ENCODE results near the gene SORCS2.

- TF ChIP-seq, protein P1, sequence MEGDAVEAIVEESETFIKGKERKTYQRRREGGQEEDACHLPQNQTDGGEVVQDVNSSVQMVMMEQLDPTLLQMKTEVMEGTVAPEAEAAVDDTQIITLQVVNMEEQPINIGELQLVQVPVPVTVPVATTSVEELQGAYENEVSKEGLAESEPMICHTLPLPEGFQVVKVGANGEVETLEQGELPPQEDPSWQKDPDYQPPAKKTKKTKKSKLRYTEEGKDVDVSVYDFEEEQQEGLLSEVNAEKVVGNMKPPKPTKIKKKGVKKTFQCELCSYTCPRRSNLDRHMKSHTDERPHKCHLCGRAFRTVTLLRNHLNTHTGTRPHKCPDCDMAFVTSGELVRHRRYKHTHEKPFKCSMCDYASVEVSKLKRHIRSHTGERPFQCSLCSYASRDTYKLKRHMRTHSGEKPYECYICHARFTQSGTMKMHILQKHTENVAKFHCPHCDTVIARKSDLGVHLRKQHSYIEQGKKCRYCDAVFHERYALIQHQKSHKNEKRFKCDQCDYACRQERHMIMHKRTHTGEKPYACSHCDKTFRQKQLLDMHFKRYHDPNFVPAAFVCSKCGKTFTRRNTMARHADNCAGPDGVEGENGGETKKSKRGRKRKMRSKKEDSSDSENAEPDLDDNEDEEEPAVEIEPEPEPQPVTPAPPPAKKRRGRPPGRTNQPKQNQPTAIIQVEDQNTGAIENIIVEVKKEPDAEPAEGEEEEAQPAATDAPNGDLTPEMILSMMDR (conservative IDR thresholded peaks at IDR 0.05; ENCODE audit: low read depth, low read length), result no peak
- TF ChIP-seq EZH2phosphoT487 (IDR thresholded peaks at IDR 0.05; ENCODE audit: borderline replicate concordance, low read length) (no peak), EZH2 (IDR thresholded peaks at IDR 0.05; ENCODE audit: low read length, unreplicated experiment) (no peak)
These were observed 18.4 kb upstream of the SORCS2 start for GRCh38 chr4:7173841-7174449.

All from PC-3 (cell line).